ENCODE results near the gene MLH1. TPM values are rescaled to one million over a fixed set of nuclear protein-coding genes. Genes with fewer than 3 reads are reported as not detected.

The MLH1 gene
- total RNA-seq, 1 donor from 2014 or later, result 42.1 TPM

DNA sequence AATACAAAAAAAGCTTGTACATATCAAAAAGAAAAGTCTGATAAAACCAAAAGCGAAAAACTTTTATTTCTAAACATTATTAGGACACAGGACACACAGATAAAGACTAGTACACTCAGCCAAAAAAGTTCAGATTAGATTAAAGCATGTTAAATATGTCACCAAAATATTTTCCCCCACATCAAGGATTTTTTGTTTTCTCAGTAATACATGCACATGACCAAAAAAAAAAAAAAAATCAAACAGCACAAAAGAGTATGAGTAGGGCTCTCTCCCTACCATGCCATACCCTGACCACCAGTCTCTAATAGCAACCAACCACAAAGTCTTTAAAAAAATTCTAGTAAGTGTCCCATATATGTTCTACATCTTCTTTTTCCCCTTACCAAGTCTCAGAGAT lies 103.7 kb downstream of the MLH1 start:
- H3K36me3 ChIP-seq (ENCODE audit: control insufficient read depth, insufficient read depth, low read length), result no peaks in the 10 kb centered on the region
- no peak overlapping the region for H3K4me3 ChIP-seq (ENCODE audit: low read depth, low read length)
- TF ChIP-seq, protein P1, sequence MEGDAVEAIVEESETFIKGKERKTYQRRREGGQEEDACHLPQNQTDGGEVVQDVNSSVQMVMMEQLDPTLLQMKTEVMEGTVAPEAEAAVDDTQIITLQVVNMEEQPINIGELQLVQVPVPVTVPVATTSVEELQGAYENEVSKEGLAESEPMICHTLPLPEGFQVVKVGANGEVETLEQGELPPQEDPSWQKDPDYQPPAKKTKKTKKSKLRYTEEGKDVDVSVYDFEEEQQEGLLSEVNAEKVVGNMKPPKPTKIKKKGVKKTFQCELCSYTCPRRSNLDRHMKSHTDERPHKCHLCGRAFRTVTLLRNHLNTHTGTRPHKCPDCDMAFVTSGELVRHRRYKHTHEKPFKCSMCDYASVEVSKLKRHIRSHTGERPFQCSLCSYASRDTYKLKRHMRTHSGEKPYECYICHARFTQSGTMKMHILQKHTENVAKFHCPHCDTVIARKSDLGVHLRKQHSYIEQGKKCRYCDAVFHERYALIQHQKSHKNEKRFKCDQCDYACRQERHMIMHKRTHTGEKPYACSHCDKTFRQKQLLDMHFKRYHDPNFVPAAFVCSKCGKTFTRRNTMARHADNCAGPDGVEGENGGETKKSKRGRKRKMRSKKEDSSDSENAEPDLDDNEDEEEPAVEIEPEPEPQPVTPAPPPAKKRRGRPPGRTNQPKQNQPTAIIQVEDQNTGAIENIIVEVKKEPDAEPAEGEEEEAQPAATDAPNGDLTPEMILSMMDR (IDR thresholded peaks at IDR 0.05; ENCODE audit: insufficient read depth, low read length, poor library complexity, severe bottlenecking), result no peak
- H3K27me3 ChIP-seq (ENCODE audit: control insufficient read depth, insufficient read depth, low read length), result no peaks in the 10 kb centered on the region
- no peak for DNase-seq (ENCODE audit: low read depth)

DNA sequence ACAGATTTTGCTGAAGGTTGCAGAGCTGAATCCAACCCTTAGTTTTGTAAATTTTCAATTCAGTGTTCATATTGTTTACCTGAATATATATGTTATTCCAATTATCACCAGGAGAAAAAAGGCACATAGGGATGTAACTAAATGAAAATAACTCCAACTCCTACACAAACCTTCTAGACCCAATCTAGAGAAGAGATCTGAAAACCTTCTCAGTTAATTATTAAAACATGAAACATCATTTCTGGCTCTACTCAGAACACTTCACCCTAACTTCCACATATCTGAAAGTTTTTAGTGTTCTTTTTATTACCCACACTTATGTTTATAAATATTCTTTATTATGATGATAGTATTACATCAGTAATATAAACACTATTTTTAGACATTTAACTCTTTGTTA lies 104.5 kb downstream of the MLH1 start:
- no peak for DNase-seq (ENCODE audit: low read depth)
- no peaks in the 10 kb centered on the region for H3K27me3 ChIP-seq (ENCODE audit: control insufficient read depth, insufficient read depth, low read length)
- no peaks in the 10 kb centered on the region for H3K36me3 ChIP-seq (ENCODE audit: control insufficient read depth, insufficient read depth, low read length)
- TF ChIP-seq, protein P1 (IDR thresholded peaks at IDR 0.05; ENCODE audit: insufficient read depth, low read length, poor library complexity, severe bottlenecking), result no peak
- no peak overlapping the region for H3K4me3 ChIP-seq (ENCODE audit: low read depth, low read length)

DNA sequence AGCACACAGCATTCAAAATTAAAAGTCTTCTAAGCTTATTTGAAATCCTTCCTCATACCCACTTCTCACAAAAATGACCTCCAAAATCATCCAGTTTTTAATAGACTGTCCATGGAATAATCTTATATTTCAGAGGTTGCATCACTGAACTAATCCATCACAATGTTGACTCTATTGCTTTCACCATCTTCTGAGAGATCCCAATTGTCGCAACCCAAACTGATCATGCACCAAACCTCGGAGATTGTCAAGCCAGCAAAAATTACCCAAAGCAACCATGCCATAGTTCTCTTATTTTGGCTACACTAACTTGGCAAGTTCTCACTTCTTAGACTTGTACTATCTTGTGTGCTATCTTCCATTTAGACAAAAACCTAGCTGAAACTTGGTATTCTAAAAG lies 105.6 kb downstream of the MLH1 start:
- TF ChIP-seq, protein P1 (IDR thresholded peaks at IDR 0.05; ENCODE audit: insufficient read depth, low read length, poor library complexity, severe bottlenecking), result no peak
- Histone ChIP-seq H3K36me3 (ENCODE audit: control insufficient read depth, insufficient read depth, low read length) (no peaks in the 10 kb centered on the region), H3K27me3 (ENCODE audit: control insufficient read depth, insufficient read depth, low read length) (no peaks in the 10 kb centered on the region), H3K4me3 (ENCODE audit: low read depth, low read length) (no peak overlapping the region)
- no peak for DNase-seq (ENCODE audit: low read depth)

DNA sequence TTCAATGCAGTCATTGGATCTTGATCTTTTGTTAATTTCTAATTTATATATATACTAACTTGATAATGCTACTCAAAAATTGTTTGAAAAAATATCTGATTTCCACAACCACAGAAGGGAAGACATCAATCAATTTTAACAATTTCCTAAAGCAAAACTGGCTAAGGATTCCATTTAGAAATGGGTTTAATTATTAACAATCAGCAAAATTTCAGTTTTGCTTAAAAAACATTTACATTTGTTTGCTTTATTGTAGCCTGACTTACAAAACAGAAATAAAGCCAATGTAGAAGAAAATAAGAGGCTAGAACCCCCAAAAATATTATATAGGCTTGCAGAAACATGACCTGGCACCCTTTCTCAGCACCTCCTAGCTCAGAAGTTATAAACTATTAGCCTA lies 106.2 kb downstream of the MLH1 start:
- no peak for DNase-seq (ENCODE audit: low read depth)
- Histone ChIP-seq H3K27me3 (ENCODE audit: control insufficient read depth, insufficient read depth, low read length) (no peaks in the 10 kb centered on the region), H3K4me3 (ENCODE audit: low read depth, low read length) (no peak overlapping the region), H3K36me3 (ENCODE audit: control insufficient read depth, insufficient read depth, low read length) (no peaks in the 10 kb centered on the region)
- TF ChIP-seq, protein P1 (IDR thresholded peaks at IDR 0.05; ENCODE audit: insufficient read depth, low read length, poor library complexity, severe bottlenecking), result no peak

DNA sequence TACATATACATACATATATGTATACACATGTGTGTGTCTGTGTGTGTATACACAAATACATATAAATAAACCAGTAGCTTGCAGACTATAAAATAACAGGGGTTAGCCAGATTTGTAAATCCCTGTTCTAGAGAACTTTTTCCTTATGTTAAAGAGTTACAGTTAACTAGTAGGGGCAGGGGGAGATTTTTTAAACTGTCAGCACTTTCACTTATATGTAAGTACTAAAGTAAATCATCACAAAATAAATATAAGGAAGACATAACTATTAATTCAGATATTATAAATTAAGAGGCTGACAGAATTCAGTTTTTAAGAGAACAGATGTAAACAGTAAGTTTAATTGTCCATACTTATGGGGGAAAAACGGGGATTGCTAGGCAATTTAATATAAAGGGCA lies 107.1 kb downstream of the MLH1 start:
- TF ChIP-seq, protein P1 (IDR thresholded peaks at IDR 0.05; ENCODE audit: insufficient read depth, low read length, poor library complexity, severe bottlenecking), result no peak
- DNase-seq (ENCODE audit: low read depth), result no peak
- H3K27me3 ChIP-seq (ENCODE audit: control insufficient read depth, insufficient read depth, low read length), result no peaks in the 10 kb centered on the region
- H3K36me3 ChIP-seq (ENCODE audit: control insufficient read depth, insufficient read depth, low read length), result no peaks in the 10 kb centered on the region
- no peak overlapping the region for H3K4me3 ChIP-seq (ENCODE audit: low read depth, low read length)

Other genes starting within 250 kb of the MLH1 start
- gene DCLK3, start 229.0 kb upstream of the MLH1 start, total RNA-seq, result under 0.01 and 0.04 TPM in 2 replicates
- 4.2 and 7.1 TPM in 2 replicates for gene TRANK1, start 48.5 kb upstream of the MLH1 start, total RNA-seq
- gene EPM2AIP1, start 387 bp upstream of the MLH1 start, total RNA-seq, result 5.7 and 6.2 TPM in 2 replicates
- gene LRRFIP2, start 181.1 kb downstream of the MLH1 start, total RNA-seq, result 34.1 and 35.2 TPM in 2 replicates
- 51.3 and 53.5 TPM in 2 replicates for gene GOLGA4, start 249.8 kb downstream of the MLH1 start, total RNA-seq

All from kidney epithelial cell (primary cell).